Gastrocnemius medialis (tissue), 4 donors: Measurements from ENCODE around the gene ZDHHC6. TPM values are rescaled to one million over a fixed set of nuclear protein-coding genes. Genes with fewer than 3 reads are reported as not detected.
"Not testable (repeated sequence)": the region's sequence is repeated elsewhere in the genome, so short reads cannot be mapped to it uniquely, and the experiment has no call there.

Source experiments
- ATAC-seq, 2 donors: fragments of 150-250 bp; one replicate each; pipeline ENCODE4 v1.9.1; 2016
- DNase-seq, 2 donors: peaks; one replicate each; pipeline ENCODE4 v3.0.0-alpha.2; 2019
- H3K27ac ChIP-seq, 4 donors: fragments of 200-600 bp; sonication (generic); 1 replicate in 1 of 4; 2 replicates in 3 of 4; pipeline ENCODE4 v1.5.1; 2016 to 2018; ENCODE audit warnings: mild to moderate bottlenecking in 2 of 4, moderate library complexity in 1 of 4
- H3K27me3 ChIP-seq, 3 donors: fragments of 200-600 bp; sonication (generic) in 2 of 3; 1 replicate in 1 of 3; 2 replicates in 2 of 3; pipeline versions ENCODE4 v1.5.1 to v1.6.0; 2016 to 2019; ENCODE audit warnings: mild to moderate bottlenecking in 1 of 3, moderate library complexity in 1 of 3
- H3K36me3 ChIP-seq, 2 donors: fragments of 200-600 bp; sonication (generic) in 1 of 2; one replicate each; pipeline ENCODE4 v1.5.1; 2017 to 2018
- H3K4me1 ChIP-seq, 2 donors: fragments of 200-600 bp; sonication (generic) in 1 of 2; one replicate each; pipeline ENCODE4 v1.5.1; 2016 to 2017; ENCODE audit warnings: mild to moderate bottlenecking in 2 of 2
- H3K4me3 ChIP-seq, 4 donors: fragments of 200-600 bp; sonication (generic) in 3 of 4; 1 replicate in 1 of 4; 2 replicates in 3 of 4; pipeline ENCODE4 v1.5.1; 2016 to 2019; ENCODE audit warnings: mild to moderate bottlenecking in 2 of 4
- H3K9me3 ChIP-seq, 3 donors: fragments of 200-600 bp; sonication (generic) in 2 of 3; 1 replicate in 1 of 3; 2 replicates in 2 of 3; pipeline ENCODE4 v1.5.1; 2016 to 2019
- CTCF ChIP-seq, 5 experiments: fragments of 450-650 bp in 3 of 5; fragments of 200-600 bp in 2 of 5; sonication (generic) in 2 of 5; IDR thresholded peaks in 4 of 5; conservative IDR thresholded peaks in 1 of 5; 1 replicate in 4 of 5; 2 replicates in 1 of 5; pipeline ENCODE4 v1.5.1; 2016 to 2019; ENCODE audit warnings: antibody characterized with exemption in 5 of 5, mild to moderate bottlenecking in 3 of 5, moderate library complexity in 3 of 5
- POLR2A ChIP-seq, 2 donors: fragments of 450-650 bp; IDR thresholded peaks; one replicate each; pipeline ENCODE4 v1.6.1; 2017; ENCODE audit warnings: antibody characterized with exemption in 2 of 2, mild to moderate bottlenecking in 2 of 2, moderate library complexity in 2 of 2
- in situ Hi-C, 4 donors: fragments of 200-750 bp; cut with MboI; loops; one replicate each; pipeline versions ENCODE4 v1.15.0 to v1.8.0; 2017; ENCODE audit warnings: low sequenced_read_pairs in 4 of 4
- intact Hi-C: fragments of 100-400 bp; cut with DNase I; formaldehyde crosslinking; loops from one replicate; pipeline ENCODE4 v1.15.1; 2023; ENCODE audit warnings: low total_unique reads
- total RNA-seq, 4 donors: library from RNA; depleted of rRNA; stranded (reverse); fragments of >200 nt; gene quantifications; one replicate each; pipeline versions ENCODE4 v1.1.0 to v1.2.3, GENCODE V29; 2016

Gene ZDHHC6
- total RNA-seq, 4 donors from 2014 or later: 7.4 to 11.7 (median 9.7) TPM

DNA sequence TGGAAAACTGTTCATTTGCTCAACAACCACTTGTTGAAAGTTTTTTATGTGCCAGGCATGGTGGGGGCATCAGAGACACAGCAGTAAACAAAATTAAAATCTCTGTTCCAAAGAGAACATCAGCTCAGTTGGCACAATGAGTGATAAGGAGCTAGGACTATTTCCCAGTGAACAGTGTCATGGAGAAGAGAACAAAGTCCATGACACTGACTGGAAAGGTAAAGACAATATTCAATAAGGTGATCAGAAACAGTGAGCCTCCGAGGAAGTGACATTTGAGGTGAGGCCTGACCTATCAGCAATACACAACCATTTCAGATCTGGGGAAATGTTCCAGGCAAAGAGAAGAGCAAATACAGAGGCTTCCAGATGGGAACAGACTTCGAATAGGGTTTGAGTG, 58.2 kb downstream of the ZDHHC6 start:
- ATAC-seq: no peak

DNA sequence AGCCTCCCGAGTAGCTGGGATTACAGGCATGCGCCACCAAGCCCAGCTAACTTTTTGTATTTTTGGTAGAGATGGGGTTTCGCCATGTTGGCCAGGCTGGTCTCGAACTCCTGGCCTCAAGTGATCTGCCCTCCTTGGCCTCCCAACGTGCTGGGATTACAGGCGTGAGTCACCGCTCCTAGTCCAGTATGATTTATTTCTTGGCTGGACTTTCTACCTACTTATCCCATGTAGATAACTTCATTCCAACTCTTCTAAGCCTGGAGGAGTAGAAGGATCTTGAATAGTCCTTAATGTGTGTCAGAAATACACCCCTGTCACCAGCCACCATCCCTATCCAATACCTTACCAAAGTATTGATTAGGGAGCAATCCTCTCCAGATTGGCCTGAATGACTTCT, 58.7 kb downstream of the ZDHHC6 start:
- in situ Hi-C loops, ATAC-seq, H3K27me3 ChIP-seq, DNase-seq, H3K9me3 ChIP-seq, H3K36me3 ChIP-seq, H3K4me1 ChIP-seq, intact Hi-C loops, H3K27ac ChIP-seq, H3K4me3 ChIP-seq: not testable (repeated sequence)

More for the DNA sequence above, 58.2 kb downstream of the ZDHHC6 start:
- Histone ChIP-seq H3K9me3 (no peaks in the 10 kb centered on the region), H3K4me3 (no peak overlapping the region), H3K36me3 (no peaks in the 10 kb centered on the region), H3K4me1 (no peaks in the 10 kb centered on the region), H3K27ac (peak overlapping the region in 1 of 4 donors; percentile 61), H3K27me3 (no peaks in the 10 kb centered on the region)
- no peak for DNase-seq
- in situ Hi-C loops (no loop called here), intact Hi-C loops (no loop called here)
- no peak for TF ChIP-seq CTCF (IDR thresholded peaks at IDR 0.05 in 4 of 5, conservative IDR thresholded peaks at IDR 0.05 in 1 of 5)
- no peak for TF ChIP-seq POLR2A (IDR thresholded peaks at IDR 0.05)

DNA sequence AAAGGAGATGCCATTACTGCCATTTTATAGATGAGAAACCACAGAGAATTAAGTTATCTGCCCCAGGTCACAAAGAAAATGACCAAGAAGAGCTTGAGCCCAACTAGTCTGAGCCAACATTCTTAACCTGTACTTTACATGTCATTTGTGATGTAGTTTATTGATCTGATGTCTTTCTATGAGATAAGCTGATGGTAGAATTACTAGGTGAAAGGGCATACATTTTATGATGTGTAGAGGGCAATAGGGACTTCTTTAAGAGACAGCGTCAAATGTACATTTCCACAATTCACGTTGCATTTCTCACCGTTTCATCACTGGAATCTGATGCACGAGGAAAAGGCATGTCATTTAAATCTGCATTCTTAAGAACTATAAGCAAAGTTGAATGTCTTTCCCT, 61.5 kb downstream of the ZDHHC6 start:
- ATAC-seq: no peak
- no peaks in the 10 kb centered on the region for H3K27me3 ChIP-seq
- no peak for TF ChIP-seq POLR2A (IDR thresholded peaks at IDR 0.05)
- TF ChIP-seq CTCF (IDR thresholded peaks at IDR 0.05 in 4 of 5, conservative IDR thresholded peaks at IDR 0.05 in 1 of 5): no peak
- H3K4me3 ChIP-seq: no peak overlapping the region
- H3K27ac ChIP-seq: no peak overlapping the region
- intact Hi-C loops: no loop called here
- in situ Hi-C loops: no loop called here
- no peak for DNase-seq
- no peaks in the 10 kb centered on the region for H3K36me3 ChIP-seq
- no peaks in the 10 kb centered on the region for H3K9me3 ChIP-seq
- H3K4me1 ChIP-seq: no peaks in the 10 kb centered on the region

DNA sequence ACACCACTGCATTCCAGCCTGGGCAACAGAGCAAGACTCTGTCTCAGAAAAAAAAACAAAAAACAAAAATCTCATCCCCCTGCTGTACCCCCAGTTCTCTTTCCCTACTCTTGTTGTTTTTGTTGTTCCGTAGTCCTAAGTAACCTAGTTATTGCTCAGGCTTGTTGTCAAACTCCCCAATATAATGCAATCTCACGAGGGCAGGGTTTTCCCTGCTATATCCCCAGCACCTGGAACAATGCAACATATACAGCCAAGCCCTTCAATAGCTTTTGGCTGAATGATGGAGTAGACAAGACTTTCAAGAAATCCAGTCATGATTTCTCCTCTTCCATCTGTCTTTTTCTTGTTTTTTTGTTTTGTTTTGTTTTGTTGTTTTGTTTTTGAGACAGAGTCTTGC, 62.6 kb downstream of the ZDHHC6 start:
- DNase-seq: no peak
- intact Hi-C loops: no loop called here
- no peak for ATAC-seq
- no peak overlapping the region for H3K4me3 ChIP-seq
- no peak overlapping the region for H3K27ac ChIP-seq
- no peaks in the 10 kb centered on the region for H3K36me3 ChIP-seq
- no peak for TF ChIP-seq CTCF (IDR thresholded peaks at IDR 0.05 in 4 of 5, conservative IDR thresholded peaks at IDR 0.05 in 1 of 5)
- no peak for TF ChIP-seq POLR2A (IDR thresholded peaks at IDR 0.05)
- no peaks in the 10 kb centered on the region for H3K27me3 ChIP-seq
- H3K9me3 ChIP-seq: no peaks in the 10 kb centered on the region
- in situ Hi-C loops: no loop called here
- H3K4me1 ChIP-seq: no peaks in the 10 kb centered on the region

DNA sequence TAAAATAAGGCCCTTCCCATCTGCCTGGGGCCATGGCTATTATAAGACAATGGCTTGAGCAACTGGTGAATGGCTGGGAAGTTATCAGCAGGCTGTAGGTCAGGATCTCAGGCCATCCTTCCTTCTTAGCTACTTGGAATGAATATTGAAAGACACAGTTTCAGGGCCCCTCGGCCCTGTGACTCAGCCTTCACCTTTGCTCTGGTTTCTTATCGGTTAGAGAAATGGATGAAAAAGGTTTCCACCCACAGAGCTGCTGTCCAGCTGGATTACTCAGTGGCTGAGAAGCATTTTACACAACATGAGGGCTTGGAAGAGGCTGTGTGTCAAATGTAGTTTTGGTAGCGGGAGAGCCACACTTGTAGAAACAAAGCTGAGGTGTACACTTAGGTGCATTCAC, 63.4 kb downstream of the ZDHHC6 start:
- in situ Hi-C loops (no loop called here), intact Hi-C loops (no loop called here)
- H3K27me3 ChIP-seq: no peaks in the 10 kb centered on the region
- no peak overlapping the region for H3K27ac ChIP-seq
- no peak for DNase-seq
- no peaks in the 10 kb centered on the region for H3K4me1 ChIP-seq
- ATAC-seq: no peak
- H3K36me3 ChIP-seq: no peaks in the 10 kb centered on the region
- no peaks in the 10 kb centered on the region for H3K9me3 ChIP-seq
- TF ChIP-seq POLR2A (IDR thresholded peaks at IDR 0.05): no peak
- no peak for TF ChIP-seq CTCF (IDR thresholded peaks at IDR 0.05 in 4 of 5, conservative IDR thresholded peaks at IDR 0.05 in 1 of 5)
- no peak overlapping the region for H3K4me3 ChIP-seq
